T follicular helper cell (primary cell): ENCODE data around the gene PPIH.
"Not testable (repeated sequence)": the region's sequence is repeated elsewhere in the genome, so short reads cannot be mapped to it uniquely, and the experiment has no call there.

Experiments
- DNase-seq: peaks from one replicate; pipeline ENCODE4 v3.0.0-alpha.2; 2020; ENCODE audit warnings: low read depth

Gene PPIH

GRCh38 chr1:42682484-42682738 lies 24.2 kb downstream of the PPIH start:
- not testable (repeated sequence) for DNase-seq

DNA sequence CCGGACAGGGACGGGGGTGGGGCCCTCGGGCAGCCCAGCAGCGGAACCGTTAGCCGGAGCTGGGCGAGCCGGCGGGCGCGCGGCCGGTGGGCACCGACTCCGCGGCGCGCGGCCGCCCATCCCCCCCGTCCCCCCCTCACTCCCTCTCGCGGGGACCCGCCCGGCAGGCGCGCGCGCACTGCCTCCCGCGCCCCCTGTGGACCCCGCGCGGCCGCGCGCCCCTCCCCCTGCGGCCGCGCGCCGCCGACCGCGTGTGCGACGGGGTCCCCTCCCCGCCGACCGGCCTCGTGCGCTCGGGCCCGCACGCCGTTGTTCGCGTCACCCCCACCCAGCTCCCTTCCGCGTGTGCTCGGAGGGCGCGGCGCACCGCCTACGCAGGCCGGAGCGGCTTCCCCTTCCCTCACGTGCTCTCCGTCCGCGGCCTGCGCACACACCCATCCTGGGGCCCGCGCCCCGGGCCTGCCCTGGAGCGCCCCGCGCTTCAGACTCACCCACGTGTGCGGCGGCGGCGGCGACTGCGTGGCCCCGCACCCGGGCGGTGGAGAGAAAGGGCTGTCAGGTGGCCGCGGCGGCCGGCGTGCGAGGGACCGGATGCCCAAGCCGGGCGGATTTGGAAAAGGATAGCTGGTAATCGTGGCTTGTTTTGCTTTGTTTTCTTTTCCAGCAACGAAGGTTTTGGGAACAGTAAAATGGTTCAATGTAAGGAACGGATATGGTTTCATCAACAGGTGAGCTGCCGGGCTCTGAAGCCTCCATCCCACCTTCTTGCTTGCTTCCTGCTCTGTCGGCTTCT lies 24.7 kb downstream of the PPIH start:
- DNase-seq: peak; percentile 50

GRCh38 chr1:42684139-42684538 lies 25.9 kb downstream of the PPIH start:
- no peak for DNase-seq

DNA sequence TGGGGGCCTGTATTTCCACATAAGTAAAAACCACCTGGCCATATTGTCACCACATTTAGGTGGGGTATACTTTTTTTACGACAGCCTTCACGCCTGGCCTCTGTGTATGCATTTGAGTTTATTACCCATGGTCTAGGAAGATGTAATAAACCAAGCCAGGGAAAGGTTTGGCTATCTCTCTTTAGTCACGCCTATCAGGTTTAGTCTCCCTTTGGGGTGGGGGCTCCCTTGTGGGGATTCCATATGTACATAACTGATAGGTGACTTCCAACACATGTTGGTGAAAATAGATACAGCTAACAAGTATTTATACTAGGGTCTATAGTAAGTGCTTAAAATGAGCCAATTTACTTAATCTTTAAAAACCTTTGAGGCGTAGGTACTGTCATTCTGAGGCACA lies 28.2 kb downstream of the PPIH start:
- DNase-seq: no peak

- no peak for DNase-seq
These were observed 31.7 kb downstream of the PPIH start for GRCh38 chr1:42689912-42690311.

DNA sequence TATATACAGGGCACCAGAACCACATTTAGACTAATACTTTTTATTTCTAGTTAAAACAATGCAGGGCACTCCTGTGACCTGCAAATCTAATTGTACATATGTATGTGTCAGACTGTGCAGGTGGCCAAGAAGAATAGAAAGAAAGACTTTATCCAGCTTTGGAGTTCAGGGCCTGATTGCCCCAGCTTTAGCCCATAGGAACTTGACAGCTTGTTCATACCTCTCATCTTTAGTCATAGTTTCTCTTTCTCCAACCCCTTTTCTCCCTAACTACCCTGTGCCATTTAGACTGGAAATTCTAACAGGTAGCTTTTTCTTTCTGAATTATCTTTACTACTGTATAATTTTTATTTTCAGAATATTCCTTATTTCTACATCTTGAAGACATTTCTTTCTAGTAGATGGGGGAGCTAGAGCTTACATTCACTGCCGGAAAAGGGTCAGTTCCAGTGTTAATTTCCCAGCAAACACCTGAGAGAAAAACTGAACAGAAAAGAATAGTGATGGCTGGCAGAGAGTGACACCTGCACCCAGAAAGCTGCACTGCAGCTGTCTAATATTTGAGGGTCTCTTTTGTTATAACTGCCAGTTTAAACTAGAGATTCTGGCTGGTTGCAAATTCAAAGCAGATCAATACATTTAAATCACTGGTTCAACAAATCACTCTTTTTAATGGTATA lies 32.4 kb downstream of the PPIH start:
- DNase-seq: no peak

DNA sequence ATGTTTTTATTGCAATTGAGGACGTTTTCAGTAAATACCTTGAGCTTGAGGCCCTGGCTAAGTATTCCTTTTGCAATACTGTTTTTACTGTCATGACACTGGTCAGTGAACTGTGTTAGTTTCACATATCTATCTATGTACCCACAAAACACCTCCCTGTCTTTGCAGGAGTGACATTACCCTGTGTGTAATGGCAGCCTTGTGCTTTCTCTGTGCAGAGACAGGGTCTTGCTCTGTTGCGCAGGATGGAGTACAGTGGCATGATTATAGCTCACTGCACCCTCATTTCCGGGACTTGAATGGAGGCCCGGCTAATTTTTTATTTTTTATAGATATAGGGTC lies 32.9 kb downstream of the PPIH start:
- DNase-seq: no peak

GRCh38 chr1:42692461-42692860 lies 34.2 kb downstream of the PPIH start:
- DNase-seq: no peak

DNA sequence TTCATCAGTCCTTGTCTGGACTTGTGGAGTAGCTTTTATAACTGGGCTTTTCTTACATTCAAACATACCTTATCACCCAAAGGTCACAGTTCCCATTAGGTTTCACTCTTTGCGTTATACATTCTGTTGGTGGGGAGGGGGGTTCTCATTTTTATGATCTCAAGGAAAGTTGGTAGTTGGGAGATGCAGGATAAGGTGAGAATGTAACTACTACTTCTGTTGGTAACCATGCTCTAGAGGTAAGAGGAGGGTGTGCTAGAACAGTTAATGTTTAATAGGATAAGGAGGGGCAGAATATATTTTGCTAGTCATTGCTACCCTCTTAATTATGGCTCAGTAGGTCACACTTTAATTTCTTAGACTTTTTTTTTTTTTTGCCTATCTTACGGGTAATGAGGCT lies 34.7 kb downstream of the PPIH start:
- DNase-seq: no peak

- no peak for DNase-seq
These were observed 40.0 kb downstream of the PPIH start for GRCh38 chr1:42698081-42698813.

GRCh38 chr1:42700006-42700405 lies 41.8 kb downstream of the PPIH start:
- DNase-seq: no peak

GRCh38 chr1:42703888-42704464 lies 45.8 kb downstream of the PPIH start:
- no peak for DNase-seq

GRCh38 chr1:42712808-42713207 lies 54.6 kb downstream of the PPIH start:
- DNase-seq: not testable (repeated sequence)

DNA sequence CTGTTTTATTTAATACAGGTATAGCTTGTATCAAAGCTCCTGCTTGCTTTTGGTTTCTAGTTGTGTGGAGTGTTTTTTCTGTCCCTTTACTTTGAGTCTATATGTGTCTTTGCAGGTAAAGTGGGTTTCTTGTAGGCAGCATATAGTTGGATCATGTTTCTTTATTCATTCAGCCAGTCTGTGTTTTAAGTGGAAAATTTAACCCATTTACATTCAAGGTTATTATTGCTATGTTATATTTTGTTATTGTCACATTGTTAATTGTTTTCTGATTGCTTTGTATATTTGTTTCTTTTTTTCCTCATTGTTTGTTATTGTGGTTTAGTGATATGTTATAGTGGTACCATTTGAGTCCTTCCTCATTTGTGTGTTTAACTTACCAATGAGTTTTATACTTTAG lies 55.1 kb downstream of the PPIH start:
- DNase-seq: no peak

GRCh38 chr1:42714441-42714840 lies 56.2 kb downstream of the PPIH start:
- not testable (repeated sequence) for DNase-seq

- DNase-seq: no peak
These were observed 62.6 kb downstream of the PPIH start for GRCh38 chr1:42720868-42721267.

DNA sequence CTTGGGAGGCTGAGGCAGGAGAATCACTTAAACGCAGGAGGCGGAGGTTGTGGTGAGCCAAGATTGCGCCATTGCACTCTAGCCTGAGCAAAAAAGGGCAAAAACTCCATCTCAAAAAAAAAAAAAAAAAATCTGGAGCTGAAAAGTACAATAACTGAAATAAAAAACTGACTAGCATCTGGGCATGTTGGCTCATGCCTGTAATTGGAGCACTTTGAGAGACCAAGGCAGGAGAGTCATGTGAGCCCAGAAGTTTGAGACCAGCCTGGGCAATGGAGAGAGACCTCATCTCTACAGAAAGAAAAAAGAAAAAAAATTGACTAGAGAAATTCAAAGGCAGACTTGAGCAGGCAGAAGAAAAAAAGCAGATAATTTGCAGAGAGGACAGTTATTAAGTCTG lies 63.7 kb downstream of the PPIH start:
- no peak for DNase-seq

DNA sequence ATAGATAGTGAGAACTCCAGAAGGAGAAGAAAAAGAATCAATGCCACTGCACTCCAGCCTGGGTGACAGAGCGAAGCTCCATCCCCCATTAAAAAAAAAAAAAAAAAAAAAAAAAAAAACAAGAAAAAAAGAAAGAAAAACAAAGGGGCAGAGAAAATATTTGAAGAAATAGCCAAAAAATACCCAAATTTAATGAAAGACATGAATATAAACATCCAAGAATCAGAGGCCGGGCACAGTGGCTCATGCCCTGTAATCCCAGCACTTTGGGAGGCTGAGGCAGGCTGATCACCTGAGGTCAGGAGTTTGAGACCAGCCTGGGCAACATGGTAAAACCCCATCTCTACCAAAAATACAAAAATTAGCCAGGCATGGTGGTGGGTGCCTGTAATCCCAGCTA lies 64.2 kb downstream of the PPIH start:
- not testable (repeated sequence) for DNase-seq

DNA sequence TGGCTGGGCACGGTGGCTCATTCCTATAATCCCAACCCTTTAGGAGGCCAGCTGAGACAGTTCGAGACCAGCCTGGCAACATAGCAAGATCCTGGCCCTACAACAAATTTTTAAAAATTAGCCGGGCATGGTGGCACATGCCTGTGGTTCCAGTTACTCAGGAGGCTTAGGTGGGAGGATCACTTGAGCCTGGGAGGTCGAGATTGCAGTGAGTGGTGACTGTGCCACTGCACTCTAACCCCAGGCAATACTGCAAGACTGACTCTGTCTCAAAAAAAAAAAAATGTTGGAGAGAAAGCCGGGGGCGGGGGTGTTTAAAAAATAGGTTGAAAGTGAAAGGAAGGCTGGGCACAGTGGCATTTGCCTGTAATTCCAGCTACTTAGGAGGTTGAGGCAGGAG lies 65.3 kb downstream of the PPIH start:
- no peak for DNase-seq

GRCh38 chr1:42725820-42726219 lies 67.6 kb downstream of the PPIH start:
- not testable (repeated sequence) for DNase-seq
